Measurements from ENCODE around the gene PDE6G.
A peak's percentile ranks its signal among the peaks of the same experiment; 100 is the strongest.
"Not testable (repeated sequence)": the region's sequence is repeated elsewhere in the genome, so short reads cannot be mapped to it uniquely, and the experiment has no call there.

Gene PDE6G

DNA sequence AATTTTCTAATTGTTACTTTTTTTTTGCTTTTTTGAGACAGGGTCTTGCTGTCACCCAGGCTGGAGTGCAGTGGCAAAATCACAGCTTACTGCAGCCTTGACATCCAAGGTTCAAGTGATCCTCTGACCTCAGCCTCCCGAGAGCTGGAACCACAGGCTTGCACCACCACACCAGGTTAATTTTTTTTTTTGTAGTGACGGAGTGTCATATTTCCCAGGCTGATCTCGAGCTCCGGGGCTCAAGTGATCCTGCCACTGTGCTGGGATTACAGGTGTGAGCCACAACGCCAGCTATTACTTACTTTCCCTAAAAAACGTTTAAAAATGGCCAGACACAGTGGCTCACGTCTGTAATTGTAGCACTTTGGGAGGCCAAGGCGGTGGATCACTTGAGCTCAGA is 26.1 kb downstream of the PDE6G start:
- DNase-seq = no peak

DNA sequence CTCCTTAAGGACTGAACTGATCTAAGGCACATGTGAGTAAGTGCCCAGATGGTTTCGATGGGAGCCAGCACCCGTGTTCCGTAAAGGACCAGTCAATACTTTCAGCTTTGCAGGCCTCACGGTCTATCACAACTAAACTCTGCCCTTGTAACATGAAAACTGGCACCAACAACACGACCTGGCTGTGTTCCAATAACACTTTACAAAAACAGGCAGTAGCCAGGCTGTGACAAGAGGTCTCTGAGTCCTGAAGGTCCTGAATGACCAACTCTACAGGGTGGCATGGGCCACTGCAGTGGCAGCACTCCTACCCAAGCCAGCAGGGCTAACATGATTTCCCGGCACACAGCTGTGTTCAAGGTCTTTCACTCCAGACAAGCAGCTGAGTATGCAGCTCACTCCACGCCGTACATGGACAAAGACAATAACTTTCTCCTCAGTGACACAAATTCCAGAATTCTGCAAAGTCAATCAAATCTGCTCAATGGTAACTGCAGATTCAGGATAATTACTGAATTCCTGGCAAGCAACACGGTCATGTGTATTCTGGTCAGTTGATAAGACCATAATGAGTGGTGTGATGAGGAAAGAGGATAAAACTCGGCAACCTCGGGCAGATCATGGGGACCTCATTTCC is 34.7 kb downstream of the PDE6G start:
- DNase-seq = no peak

DNA sequence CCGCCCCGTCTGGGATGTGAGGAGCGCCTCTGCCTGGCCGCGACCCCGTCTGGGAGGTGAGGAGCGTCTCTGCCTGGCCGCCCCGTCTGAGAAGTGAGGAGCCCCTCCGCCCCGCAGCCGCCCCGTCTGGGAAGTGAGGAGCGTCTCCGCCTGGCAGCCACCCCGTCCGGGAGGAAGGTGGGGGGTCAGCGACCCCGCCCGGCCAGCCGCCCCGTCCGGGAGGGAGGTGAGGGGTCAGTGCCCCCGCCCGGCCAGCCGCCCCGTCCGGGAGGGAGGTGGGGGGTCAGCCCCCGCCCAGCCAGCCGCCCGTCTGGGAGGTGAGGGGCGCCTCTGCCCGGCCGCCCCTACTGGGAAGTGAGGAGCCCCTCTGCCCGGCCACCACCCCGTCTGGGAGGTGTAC is 38.0 kb downstream of the PDE6G start:
- DNase-seq = not testable (repeated sequence)

DNA sequence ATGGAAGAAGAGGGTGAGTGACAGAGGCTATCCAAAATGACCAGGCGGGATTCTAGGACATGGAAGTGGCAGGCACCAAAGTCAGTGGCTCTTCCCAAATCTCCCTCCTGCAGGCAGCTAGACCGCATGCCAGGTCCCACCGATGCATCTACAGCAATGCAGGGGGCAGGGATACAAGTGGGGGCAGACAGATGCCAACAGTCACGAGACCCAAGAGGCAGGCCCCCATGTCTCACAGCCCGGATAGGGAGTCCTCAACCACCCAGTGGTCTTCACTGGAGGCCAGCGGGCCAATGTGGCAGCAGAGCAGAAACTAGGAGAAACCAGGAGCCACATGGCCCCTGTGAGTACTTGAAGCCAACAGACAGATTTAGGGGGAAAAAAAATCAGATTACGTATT is 39.5 kb downstream of the PDE6G start:
- no peak for DNase-seq

DNA sequence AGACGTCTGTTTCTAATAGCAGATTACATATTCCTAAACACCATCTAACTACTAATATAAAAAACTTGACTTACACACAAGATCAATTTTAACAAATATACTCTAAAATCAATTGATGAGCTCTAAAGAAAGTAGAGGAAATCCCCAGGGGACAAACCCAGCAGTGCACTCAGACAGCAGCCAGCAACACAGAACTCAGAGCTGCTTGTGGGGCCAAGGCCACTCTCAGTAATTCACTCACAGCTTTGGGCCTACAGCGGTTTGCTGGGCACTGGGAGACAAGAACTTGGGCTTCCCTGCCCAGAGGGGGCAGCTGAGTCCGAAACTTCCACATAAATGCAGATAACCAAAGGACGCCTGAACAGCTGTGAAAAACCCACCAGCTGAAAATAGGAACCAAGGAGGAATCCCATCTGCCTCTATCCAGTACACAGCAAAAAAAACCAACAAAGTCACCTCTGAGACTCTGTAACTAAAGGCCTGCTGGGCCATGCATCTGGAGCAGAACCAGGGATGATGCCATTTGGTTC is 40.9 kb downstream of the PDE6G start:
- DNase-seq = no peak

DNA sequence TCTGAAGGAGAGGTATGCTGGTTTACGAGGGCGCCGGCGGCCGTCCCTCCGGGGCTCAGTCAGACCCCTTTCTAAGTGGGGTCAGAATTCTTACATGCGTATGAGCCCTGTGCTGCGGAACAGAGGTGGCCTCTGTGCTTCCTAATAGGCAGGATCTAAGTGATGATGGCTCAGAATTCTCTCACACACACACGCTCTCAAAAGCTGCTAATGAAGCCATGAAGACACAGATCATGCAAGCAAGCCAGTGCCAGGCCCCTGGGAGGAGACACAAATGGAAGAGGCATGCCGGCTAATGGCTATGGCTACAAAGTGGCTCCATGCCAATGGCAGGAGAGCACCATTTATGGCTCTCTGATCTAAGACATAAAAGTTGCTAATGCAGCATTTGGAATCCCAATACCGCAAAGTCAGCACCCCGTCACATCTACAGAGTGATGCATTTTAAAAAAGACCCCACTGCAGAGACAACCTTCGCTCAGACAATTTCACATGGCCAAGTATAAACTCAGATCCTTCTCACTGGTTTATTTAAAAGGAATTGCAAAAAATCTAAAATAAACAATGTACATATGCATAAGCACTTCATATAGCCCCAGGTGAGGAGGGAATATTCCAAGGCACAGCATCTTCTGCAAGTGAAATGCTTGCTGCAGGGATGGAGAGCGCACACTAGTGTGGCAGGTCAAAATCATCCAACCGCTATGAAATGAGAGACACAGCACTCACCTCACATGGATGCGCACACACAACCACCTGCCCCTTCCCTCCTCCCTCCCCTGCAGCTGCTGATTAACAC is 44.0 kb downstream of the PDE6G start:
- no peak for DNase-seq

DNA sequence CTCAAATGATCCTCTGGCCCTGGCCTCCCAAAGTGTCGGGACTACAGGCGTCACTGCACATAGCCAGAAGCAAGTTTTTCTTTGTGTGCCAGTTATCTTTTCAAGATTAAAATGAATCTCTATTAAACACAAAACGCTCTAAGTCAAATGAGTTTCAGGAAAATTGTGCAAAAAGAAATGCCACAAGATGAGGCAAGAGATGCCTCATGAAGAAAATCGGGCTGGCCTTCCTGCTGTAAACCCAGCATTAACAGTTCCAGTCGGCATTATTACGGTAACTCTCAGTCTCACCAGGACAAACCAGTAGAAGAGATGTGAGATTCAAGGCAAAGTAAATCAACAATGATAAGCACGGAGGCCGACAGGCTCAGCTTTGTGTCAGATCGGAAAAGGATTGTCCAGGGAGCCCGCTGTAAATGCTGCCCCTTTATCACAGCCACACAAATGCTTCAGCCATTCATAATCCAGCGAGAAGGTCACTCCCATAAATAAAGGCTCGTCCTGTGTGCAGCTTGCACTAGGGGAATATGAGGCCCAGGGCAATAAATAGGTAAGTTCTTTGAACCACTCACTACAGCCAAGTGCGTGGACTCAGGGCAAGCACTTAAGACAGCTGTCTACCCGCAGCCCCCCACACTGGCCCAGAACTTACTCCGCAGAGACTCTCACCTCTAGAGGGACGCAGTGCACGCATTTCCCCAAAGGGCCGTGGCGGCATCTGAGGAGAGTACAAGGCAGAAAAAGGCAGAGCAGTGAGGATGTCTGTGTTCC is 46.6 kb downstream of the PDE6G start:
- no peak for DNase-seq

DNA sequence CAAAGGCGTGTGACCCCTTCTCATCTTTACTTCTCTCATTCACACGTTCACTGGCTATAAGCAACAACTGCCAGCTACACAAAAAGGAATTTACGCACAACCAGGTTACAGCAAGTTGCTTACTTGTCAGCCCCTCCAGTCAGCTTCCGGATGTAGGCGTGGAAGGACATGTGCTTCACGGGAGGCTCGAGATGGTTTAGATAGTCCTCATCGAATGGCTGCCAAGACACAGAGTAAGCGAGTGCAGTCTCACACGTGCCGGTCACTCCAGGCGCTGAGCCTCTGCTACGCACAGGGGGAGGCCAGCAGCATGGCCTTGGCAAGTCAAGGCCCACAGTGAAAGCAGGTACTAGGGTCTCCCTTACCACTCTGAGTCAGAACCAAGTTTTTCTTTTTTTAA is 47.7 kb downstream of the PDE6G start:
- DNase-seq = no peak

DNA sequence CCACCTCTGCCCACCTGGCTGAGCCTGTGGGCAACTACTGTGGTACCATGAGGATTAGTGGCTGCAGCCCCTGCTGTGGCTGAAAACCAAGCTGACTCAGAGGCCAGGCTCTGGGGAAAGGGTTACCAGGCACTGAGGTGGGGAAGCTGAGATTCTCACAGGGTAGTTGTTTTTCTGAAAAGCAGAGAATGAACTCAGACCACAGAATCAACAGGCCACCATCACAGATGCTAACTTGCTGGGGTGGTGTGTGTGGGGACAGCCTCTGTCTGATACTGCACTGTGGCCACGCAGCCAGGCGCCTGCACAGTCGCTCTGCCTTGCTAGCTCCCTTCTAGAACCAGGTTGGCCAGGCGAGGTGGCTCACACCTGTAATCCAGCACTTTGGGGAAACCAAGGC is 48.3 kb downstream of the PDE6G start:
- no peak for DNase-seq

DNA sequence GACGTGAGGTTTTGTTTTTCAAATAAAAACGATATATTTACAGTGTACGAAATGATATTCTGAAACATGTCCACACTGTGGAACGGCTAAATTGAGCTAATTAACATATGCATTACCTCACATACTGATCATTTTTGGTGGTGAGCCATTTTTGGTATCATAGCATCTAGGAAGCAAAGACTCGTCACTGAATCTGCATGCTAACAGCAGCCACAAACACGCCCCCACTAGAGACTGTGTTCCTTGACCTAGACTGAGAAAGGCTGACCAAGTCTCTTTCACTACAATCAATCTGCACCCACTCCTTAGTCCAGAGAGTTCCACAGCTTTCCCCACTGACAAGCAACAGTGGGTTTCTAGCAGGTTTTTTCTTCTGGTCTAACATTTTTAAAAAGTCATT is 48.9 kb downstream of the PDE6G start:
- no peak for DNase-seq

DNA sequence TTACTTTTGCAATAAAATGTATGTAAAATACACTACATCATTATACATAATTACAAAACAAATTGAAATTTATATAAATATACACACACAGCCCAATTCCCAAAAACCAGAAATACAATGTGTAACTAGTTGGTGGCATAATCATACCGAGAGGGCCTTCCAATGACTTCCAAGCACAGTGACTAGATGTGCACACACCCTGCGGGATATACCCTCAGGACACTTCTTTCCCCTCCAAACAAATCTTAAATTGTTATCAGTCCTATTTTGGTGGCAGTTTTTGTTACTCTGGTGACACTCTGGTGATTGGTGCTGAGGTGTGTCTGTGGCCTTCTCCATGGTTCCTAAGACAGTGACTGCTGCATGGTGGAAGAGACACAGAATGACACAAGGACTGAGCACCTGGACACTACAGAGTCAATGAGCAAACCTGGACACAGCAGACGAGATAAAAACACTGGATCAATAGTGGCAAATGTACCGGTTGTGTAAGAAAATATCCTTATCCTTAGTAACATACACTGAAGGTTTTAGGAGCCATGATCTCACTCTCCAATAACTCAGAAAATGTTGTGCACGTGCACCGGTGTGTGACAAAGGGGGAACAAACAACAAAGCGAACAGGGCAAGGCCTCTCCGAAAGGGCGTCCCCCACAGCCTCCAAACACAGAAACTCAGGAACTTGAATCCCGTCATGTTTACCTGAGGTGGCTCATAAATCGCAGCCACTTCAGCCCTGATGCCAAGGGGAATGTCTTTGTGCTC is 52.3 kb downstream of the PDE6G start:
- DNase-seq = no peak

DNA sequence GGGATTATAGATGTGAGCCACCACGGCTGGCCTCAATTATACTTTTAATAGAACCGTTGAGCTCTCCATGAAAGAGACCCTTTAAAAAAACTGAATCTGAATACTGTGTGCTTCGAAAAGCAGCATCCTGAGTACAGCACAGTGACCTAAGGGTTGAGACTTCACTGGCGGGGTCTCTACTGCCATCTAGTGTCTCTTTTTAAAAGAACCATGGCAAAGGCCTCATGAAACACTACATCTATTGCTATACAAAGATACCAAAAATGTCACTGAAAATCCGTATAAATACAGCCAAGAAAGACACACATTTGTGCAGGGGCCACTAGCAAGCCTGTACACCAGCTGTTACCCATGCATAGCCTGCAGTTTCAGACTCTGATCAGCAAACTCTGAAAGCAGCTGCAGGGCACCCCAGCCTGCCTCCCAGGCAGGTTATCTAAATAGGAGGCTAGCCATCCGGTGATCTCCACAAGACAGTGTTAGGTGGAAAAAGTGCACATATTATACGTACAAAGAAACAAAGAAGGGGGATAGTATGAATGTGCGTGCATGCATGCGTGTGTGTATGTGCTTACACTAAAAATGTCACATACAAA is 54.7 kb downstream of the PDE6G start:
- peak; percentile 55 for DNase-seq

All from CD4-positive, alpha-beta T cell treated with Interleukin-15 for 1 hour (primary cell).